Measurements from ENCODE around the gene SUSD3. TPM values are rescaled to one million over a fixed set of nuclear protein-coding genes. Genes with fewer than 3 reads are reported as not detected.

SUSD3 gene
- total RNA-seq, 4 donors from 2014 or later = 2.8 to 8.1 (median 5.6) TPM

- WGBS, 2 donors = 14 to 15% methylated on average over 15 to 20 of the region's 21 CpGs
- no peak for TF ChIP-seq POLR2A (IDR thresholded peaks at IDR 0.05)
- no peak for TF ChIP-seq CTCF (IDR thresholded peaks at IDR 0.05)
- peak overlapping the region; percentile 81 for H3K4me3 ChIP-seq (ENCODE audit: low read depth, poor library complexity, severe bottlenecking)
- DNase-seq (ENCODE audit: low spot score in 2 of 2) = no peak
- intact Hi-C loops (cut with DNase I; ENCODE audit: low total_unique reads) = no loop called here
Observed at GRCh38 chr9:93132946-93133680, 74.6 kb downstream of the SUSD3 start.

GRCh38 chr9:93133681-93134014, 75.1 kb downstream of the SUSD3 start:
- DNase-seq (ENCODE audit: low spot score in 2 of 2) = peak in 1 of 2 donors; percentile 94
- H3K4me3 ChIP-seq (ENCODE audit: low read depth, poor library complexity, severe bottlenecking) = peak overlapping the region; percentile 81
- 0% methylated on average over 31 of the region's 34 CpGs; no CpG with 5 or more reads in 1 of the 2 donors for WGBS, 2 donors
- TF ChIP-seq POLR2A (IDR thresholded peaks at IDR 0.05) = no peak
- no peak for TF ChIP-seq CTCF (IDR thresholded peaks at IDR 0.05)
- intact Hi-C loops (cut with DNase I; ENCODE audit: low total_unique reads) = no loop called here

GRCh38 chr9:93134015-93134739, 75.7 kb downstream of the SUSD3 start, which contains the start of gene NINJ1:
Gene NINJ1 (minus strand): TSS chr9:93134251. CDS start chr9:93134217, 34 bp downstream.
- intact Hi-C loops (cut with DNase I; ENCODE audit: low total_unique reads) = no loop called here
- 0% methylated on average over 23 to 41 of the region's 78 CpGs for WGBS, 2 donors
- peak in 1 of 2 donors; percentile 93 for DNase-seq (ENCODE audit: low spot score in 2 of 2)
- TF ChIP-seq CTCF (IDR thresholded peaks at IDR 0.05) (no peak), POLR2A (IDR thresholded peaks at IDR 0.05) (peak in 1 of 2 donors; percentile 12)
- H3K4me3 ChIP-seq (ENCODE audit: low read depth, poor library complexity, severe bottlenecking) = peak within 1 kb of the TSS; percentile 81

Other genes with a start within 250 kb of the SUSD3 start
- 1 to 10 TPM; 4.4 to 8.9 (median 5.0) TPM for gene ZNF484, start 180.7 kb upstream of the SUSD3 start, total RNA-seq
- gene FGD3, start 111.2 kb upstream of the SUSD3 start, total RNA-seq = 10 to 100 TPM in 1 of 4 donors, 1 to 10 TPM in 3; 3.4 to 11.6 (median 5.7) TPM
- 10 to 100 TPM; 45.6 to 67.7 (median 60.7) TPM for gene CARD19, start 37.5 kb downstream of the SUSD3 start, total RNA-seq
- 100 to 1,000 TPM in 2 of 4 donors, 10 to 100 TPM in 2; 64.6 to 113 (median 94.8) TPM for gene NINJ1, start 75.5 kb downstream of the SUSD3 start, total RNA-seq
- 10 to 100 TPM; 35.3 to 53.6 (median 42.6) TPM for gene WNK2, start 125.4 kb downstream of the SUSD3 start, total RNA-seq